22Rv1 (cell line): ENCODE results near the gene MAU2.

Experiments used
- CTCF ChIP-seq: fragments of 450-650 bp; IDR thresholded peaks from 2 replicates; pipeline ENCODE4 v1.5.1; 2017; ENCODE audit warnings: mild to moderate bottlenecking
- ZFX ChIP-seq: fragments of 450-650 bp; IDR thresholded peaks from 2 replicates; pipeline ENCODE4 v1.6.1; 2017; ENCODE audit warnings: antibody characterized with exemption, borderline replicate concordance

- TF ChIP-seq CTCF (no peak), ZFX (no peak)
These were observed 3.6 kb downstream of the MAU2 start for GRCh38 chr19:19324059-19324770.
